C1 segment of cervical spinal cord (tissue), 14 donors: ENCODE measurements around the gene PVALB.

Source experiments
- DNase-seq, 14 donors: peaks; one replicate each; lab custom pipeline; 2025; lab: John Stamatoyannopoulos, UW

PVALB gene

DNA sequence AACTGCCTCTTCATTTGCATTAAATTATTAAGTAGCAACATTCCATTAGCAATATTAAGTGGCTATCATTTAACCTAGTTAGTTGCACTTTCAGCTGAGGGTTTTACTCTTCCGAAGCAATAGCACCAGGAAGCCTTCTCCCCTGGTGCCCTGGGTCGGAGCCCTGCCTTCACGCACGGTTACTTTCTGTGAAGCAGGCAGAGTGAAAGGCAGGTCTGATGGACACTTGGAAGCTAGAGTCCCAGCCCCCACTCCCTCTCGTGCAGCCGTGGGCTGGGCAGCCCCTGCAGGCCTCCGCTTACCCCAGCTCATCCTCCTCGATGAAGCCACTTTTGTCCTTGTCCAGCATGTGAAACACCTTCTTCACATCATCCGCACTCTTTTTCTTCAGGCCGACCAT, 2.0 kb downstream of the PVALB start:
- DNase-seq = no peak

GRCh38 chr22:36811094-36811800, 5.6 kb downstream of the PVALB start:
- DNase-seq = no peak

GRCh38 chr22:36809351-36809750, 7.5 kb downstream of the PVALB start:
- no peak for DNase-seq

GRCh38 chr22:36808721-36809344, 8.0 kb downstream of the PVALB start:
- no peak for DNase-seq

DNA sequence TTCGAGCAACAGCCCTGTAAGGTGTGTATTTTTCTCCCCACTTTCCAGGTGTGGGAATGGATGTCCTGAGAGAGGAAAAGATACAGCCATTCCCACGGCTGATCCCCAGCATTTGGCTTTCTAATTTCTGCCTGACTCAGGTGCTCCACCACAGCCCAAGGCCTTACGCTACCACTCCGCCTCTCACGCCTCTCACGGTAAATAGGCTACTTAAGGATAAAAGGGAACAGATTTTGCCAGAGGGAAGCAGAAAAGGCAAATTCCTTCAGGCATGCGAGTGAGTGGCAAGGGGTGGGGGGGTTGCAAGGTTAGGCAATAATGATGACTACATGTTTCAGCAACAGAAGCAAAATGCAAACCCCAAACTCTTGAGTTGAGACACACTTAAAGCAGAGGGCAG, 9.2 kb downstream of the PVALB start:
- no peak for DNase-seq

DNA sequence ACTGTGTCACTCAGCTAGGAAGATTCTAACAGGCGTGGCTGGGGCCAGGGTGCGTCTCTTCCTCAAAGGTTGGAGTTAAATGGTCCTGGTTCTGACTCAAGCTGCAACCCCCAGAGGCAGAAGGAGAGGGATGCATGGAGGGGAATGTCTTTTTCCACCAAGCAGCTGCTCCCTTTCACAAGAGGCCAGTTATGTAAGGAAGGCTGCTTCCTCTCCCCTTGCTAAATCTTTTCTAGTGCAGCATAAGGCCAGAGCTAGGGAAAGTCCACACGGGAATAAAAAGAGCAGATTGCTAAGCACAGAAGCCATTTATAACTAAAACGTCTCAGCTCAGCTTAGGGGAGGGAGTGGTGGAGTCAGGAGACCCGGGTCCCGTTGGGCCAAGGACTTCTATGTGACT, 10.0 kb downstream of the PVALB start:
- DNase-seq = no peak

GRCh38 chr22:36803358-36803757, 13.5 kb downstream of the PVALB start:
- no peak for DNase-seq

DNA sequence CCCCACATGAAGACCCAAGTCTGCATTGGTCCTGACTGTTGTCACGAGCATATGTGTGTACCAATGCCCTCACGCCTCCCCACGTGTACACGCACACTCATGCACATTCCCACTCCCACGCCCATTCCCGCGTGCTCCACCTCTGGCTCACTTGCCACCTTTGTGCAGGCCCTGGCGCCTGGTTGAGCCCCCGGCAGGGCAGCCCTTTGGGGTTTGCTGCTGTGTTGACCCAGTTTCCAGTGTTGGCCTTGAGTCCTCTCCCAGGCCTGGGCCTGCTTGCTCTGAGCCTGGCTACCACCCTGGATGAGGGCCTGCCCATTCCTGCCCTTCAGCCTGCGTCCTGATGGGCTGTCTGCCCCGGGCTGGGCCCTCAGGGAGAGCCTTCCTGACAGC, 18.2 kb downstream of the PVALB start:
- no peak for DNase-seq

- no peak for DNase-seq
Measured at GRCh38 chr22:36797911-36798673, 18.7 kb downstream of the PVALB start.

- no peak for DNase-seq
Measured at GRCh38 chr22:36797374-36797773, 19.5 kb downstream of the PVALB start.

- no peak for DNase-seq
Measured at GRCh38 chr22:36796552-36797175, 20.2 kb downstream of the PVALB start.

- no peak for DNase-seq
Measured at GRCh38 chr22:36795633-36796032, 21.2 kb downstream of the PVALB start.

DNA sequence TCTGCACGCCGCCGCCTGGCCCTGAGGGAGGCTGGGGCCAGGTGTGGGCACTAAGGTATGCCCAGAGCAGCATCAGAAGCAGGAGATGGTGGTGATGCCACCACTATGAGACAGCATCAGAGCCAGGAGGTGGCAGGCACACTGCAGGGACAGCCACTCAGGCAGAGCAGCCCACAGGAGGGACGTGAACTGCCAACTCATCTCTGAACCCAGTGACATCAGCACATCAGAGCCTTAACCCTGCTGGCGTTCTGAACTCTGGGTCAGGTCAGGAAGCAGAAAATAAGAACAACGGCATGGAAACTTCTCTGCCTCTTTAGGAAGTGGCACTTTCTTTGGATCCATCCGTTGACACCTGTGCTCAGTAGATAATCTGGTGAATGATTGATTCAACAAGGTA, 26.2 kb downstream of the PVALB start:
- no peak for DNase-seq

DNA sequence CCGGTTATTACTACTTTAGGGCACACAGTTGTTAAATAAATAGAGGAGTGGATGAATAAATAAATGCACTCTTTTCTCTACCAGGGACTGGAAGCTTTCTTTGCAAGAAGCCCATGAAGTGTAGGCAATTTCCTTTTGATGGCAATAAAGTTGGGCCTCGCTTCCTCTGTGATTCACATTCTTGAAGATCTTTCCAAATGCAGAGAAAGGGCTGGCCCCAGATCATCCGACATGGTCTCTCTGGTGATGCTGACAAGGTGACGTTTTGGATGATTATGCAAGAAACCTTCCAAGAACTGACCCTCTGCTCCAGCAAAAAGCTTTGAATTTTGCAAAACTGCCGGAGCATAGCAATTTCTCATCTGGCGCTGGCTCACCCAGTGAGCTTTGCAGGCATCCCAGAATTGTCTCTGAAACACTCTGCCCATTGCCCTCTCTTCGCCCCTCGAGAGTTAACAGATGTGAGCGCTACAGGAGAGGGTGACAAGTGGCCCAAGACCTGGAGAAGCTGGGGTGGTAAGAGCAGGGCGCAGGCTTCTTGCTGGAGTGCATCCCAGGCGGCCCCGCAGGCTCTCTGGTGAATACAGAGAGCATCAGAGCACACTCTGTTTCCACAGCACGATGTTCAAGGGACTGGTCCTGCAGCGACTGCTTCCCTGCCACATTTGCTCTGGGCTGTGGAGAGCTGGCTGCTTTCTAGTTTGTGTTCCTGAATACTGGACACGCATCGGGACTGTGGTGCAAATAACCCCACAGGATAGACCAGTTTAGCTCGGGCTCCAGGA, 29.4 kb downstream of the PVALB start:
- DNase-seq = no peak

DNA sequence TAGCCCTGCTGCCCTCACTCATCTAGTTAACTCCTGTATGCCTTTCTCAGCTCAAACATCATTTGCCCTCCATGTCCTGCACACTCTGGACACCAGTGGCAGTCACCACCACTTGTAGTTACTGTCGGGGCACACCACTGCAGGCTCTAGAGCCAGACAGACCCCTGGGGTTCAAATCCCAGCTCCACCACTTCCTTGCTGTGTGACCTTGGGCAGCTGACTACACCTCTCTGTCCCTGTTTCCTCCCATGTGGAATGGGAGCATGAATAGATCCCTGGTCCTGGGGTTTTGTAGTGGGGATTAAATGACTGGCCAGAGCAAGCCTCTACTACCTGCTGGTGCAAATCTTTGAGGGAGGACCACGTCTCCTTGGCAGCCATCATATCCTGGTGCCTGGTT, 33.1 kb downstream of the PVALB start:
- DNase-seq = no peak

- DNase-seq = peak; percentile 19 to 81 (median 52)
Measured at GRCh38 chr22:36781656-36782627, 34.9 kb downstream of the PVALB start.

- no peak for DNase-seq
Measured at GRCh38 chr22:36778020-36778419, 38.8 kb downstream of the PVALB start.

- DNase-seq = peak in 1 of 14 donors; percentile 21
Measured at GRCh38 chr22:36776722-36777121, 40.1 kb downstream of the PVALB start.

DNA sequence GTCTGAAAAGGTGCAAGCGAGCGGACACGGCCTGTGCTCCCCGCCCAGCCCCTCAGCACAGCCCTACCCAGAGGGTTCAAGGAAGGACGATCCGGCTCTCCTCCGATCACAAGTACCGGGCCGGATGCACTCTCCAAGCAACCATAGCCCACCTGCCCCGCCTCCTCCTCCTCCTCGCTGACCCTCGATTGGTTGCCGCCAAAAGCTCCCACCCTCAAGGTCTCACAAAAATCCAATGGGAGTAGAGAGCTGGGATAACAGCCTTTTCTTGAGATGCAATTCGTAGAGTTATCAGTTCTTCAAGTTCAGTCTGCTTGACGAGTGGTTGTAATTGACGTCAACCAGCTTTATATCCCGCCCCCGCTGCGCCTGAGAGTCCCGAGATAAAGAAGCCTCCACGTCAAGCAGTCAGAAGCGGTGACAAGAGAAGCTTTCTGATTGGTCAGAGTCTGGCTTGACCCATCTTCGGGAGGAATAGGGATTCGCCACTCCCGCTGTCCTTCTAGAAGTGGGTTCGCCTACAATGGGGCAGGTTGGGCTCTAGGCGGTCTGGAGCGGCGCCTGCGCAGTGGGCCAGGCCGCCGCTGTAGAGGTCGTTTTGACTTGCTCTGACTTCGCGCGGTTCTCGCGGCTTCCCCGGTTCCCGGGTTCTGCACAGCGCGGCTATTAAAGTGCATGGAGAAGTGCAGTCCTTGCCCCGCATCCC, 40.7 kb downstream of the PVALB start, which contains the start of gene IFT27:
Gene IFT27 (minus strand): TSS at position 156 of the 706 bp plus-strand sequence. CDS start 412 bp downstream, outside the sequence.
- peak; percentile 68 to 100 (median 98) for DNase-seq
